Measurements from ENCODE around the gene HLA-DRA. TPM values are rescaled to one million over a fixed set of nuclear protein-coding genes. Genes with fewer than 3 reads are reported as not detected.

Gene HLA-DRA
- total RNA-seq, 1 donor from 2014 or later = 0.38 TPM

GRCh38 chr6:32488083-32488482, 48.4 kb downstream of the HLA-DRA start:
- H3K36me3 ChIP-seq (ENCODE audit: control insufficient read depth, insufficient read depth, low read length) = no peaks in the 10 kb centered on the region
- H3K4me3 ChIP-seq (ENCODE audit: low read depth, low read length) = no peak overlapping the region
- no peak for DNase-seq (ENCODE audit: low read depth)
- TF ChIP-seq CTCF (IDR thresholded peaks at IDR 0.05; ENCODE audit: insufficient read depth, low read length, poor library complexity, severe bottlenecking) = no peak
- no peaks in the 10 kb centered on the region for H3K27me3 ChIP-seq (ENCODE audit: control insufficient read depth, insufficient read depth, low read length)

- no peak for TF ChIP-seq CTCF (IDR thresholded peaks at IDR 0.05; ENCODE audit: insufficient read depth, low read length, poor library complexity, severe bottlenecking)
- H3K27me3 ChIP-seq (ENCODE audit: control insufficient read depth, insufficient read depth, low read length) = no peaks in the 10 kb centered on the region
- H3K36me3 ChIP-seq (ENCODE audit: control insufficient read depth, insufficient read depth, low read length) = no peaks in the 10 kb centered on the region
- no peak for DNase-seq (ENCODE audit: low read depth)
- no peak overlapping the region for H3K4me3 ChIP-seq (ENCODE audit: low read depth, low read length)
Observed at GRCh38 chr6:32491700-32492099, 52.0 kb downstream of the HLA-DRA start.

- no peak for DNase-seq (ENCODE audit: low read depth)
- Histone ChIP-seq H3K4me3 (ENCODE audit: low read depth, low read length) (no peak overlapping the region), H3K36me3 (ENCODE audit: control insufficient read depth, insufficient read depth, low read length) (no peaks in the 10 kb centered on the region), H3K27me3 (ENCODE audit: control insufficient read depth, insufficient read depth, low read length) (no peaks in the 10 kb centered on the region)
- no peak for TF ChIP-seq CTCF (IDR thresholded peaks at IDR 0.05; ENCODE audit: insufficient read depth, low read length, poor library complexity, severe bottlenecking)
Observed at GRCh38 chr6:32492351-32492750, 52.7 kb downstream of the HLA-DRA start.

Other genes with a start within 250 kb of the HLA-DRA start
- 37.5 and 40.7 TPM in 2 replicates for gene PBX2, start 249.7 kb upstream of the HLA-DRA start, total RNA-seq
- gene GPSM3, start 247.2 kb upstream of the HLA-DRA start, total RNA-seq = 20.8 and 25.6 TPM in 2 replicates
- gene NOTCH4, start 215.8 kb upstream of the HLA-DRA start, total RNA-seq = 2.4 and 2.9 TPM in 2 replicates
- gene TSBP1, start 68.0 kb upstream of the HLA-DRA start, total RNA-seq = not detected in 2 replicates
- gene BTNL2, start 32.7 kb upstream of the HLA-DRA start, total RNA-seq = not detected in 2 replicates
- 0.21 TPM in 1 of 2 replicates, not detected in the other for gene HLA-DRB5, start 90.4 kb downstream of the HLA-DRA start, total RNA-seq
- 2.6 and 4.0 TPM in 2 replicates for gene HLA-DRB1, start 150.0 kb downstream of the HLA-DRA start, total RNA-seq
- gene HLA-DQA1, start 197.5 kb downstream of the HLA-DRA start, total RNA-seq = 0.21 TPM in 2 replicates
- gene HLA-DQB1, start 226.8 kb downstream of the HLA-DRA start, total RNA-seq = 24.5 and 28.2 TPM in 2 replicates

Measured in kidney epithelial cell (primary cell).